Ammon's horn (tissue), 1 donor: ENCODE measurements around the gene GTF3C1.
"Not testable (repeated sequence)": the region's sequence is repeated elsewhere in the genome, so short reads cannot be mapped to it uniquely, and the experiment has no call there.

Experiments
- DNase-seq: peaks from one replicate; pipeline ENCODE4 v3.0.0-alpha.2; 2016; ENCODE audit warnings: low spot score

Gene GTF3C1

GRCh38 chr16:27463741-27464591 lies 85.7 kb downstream of the GTF3C1 start:
- no peak for DNase-seq

- DNase-seq: no peak
Measured at GRCh38 chr16:27462846-27463682, 86.6 kb downstream of the GTF3C1 start.

GRCh38 chr16:27462200-27462845 lies 87.4 kb downstream of the GTF3C1 start:
- DNase-seq: no peak

GRCh38 chr16:27461483-27462171 lies 88.1 kb downstream of the GTF3C1 start:
- no peak for DNase-seq

- no peak for DNase-seq
Measured at GRCh38 chr16:27460663-27461482, 88.8 kb downstream of the GTF3C1 start.

- no peak for DNase-seq
Measured at GRCh38 chr16:27460213-27460612, 89.5 kb downstream of the GTF3C1 start.

- no peak for DNase-seq
Measured at GRCh38 chr16:27458987-27459688, 90.6 kb downstream of the GTF3C1 start.

GRCh38 chr16:27458258-27458657 lies 91.5 kb downstream of the GTF3C1 start:
- no peak for DNase-seq

- not testable (repeated sequence) for DNase-seq
Measured at GRCh38 chr16:27457605-27457900, 92.2 kb downstream of the GTF3C1 start.

- DNase-seq: no peak
Measured at GRCh38 chr16:27455700-27456099, 94.0 kb downstream of the GTF3C1 start.

- DNase-seq: no peak
Measured at GRCh38 chr16:27453494-27453825, 96.3 kb downstream of the GTF3C1 start.

- DNase-seq: no peak
Measured at GRCh38 chr16:27452569-27453493, 96.9 kb downstream of the GTF3C1 start.

GRCh38 chr16:27450196-27450549 lies 99.5 kb downstream of the GTF3C1 start:
- no peak for DNase-seq

- DNase-seq: no peak
Measured at GRCh38 chr16:27449434-27450195, 100.1 kb downstream of the GTF3C1 start.

GRCh38 chr16:27448532-27449433 lies 100.9 kb downstream of the GTF3C1 start:
- no peak for DNase-seq

- DNase-seq: no peak
Measured at GRCh38 chr16:27447301-27447700, 102.4 kb downstream of the GTF3C1 start.

- DNase-seq: no peak
Measured at GRCh38 chr16:27446721-27447120, 103.0 kb downstream of the GTF3C1 start.
